Keratinocyte (primary cell): ENCODE results near the gene TNFSF9. TPM values are rescaled to one million over a fixed set of nuclear protein-coding genes. Genes with fewer than 3 reads are reported as not detected.

Experiments
- DNase-seq: peaks from one replicate; pipeline ENCODE4 v3.0.0-alpha.2; 2011; ENCODE audit warnings: low read depth, missing footprints, low spot score
- FAIRE-seq: peaks from 2 replicates; lab custom pipeline; 2011; peaks lifted over from hg19 to GRCh38; lab: Jason Lieb, UNC
- H2AFZ ChIP-seq: 2 replicates; pipeline ENCODE4 v1.6.0; 2012; ENCODE audit warnings: low read length, control low read depth, inconsistent platforms; ENCODE audit not compliant: control insufficient read depth
- H3K27ac ChIP-seq: 2 replicates; pipeline ENCODE4 v1.5.1; 2011; ENCODE audit warnings: low read length; ENCODE audit not compliant: control insufficient read depth, insufficient read depth
- H3K27me3 ChIP-seq: 3 replicates; pipeline ENCODE4 v1.6.0; 2011; ENCODE audit warnings: low read length; ENCODE audit not compliant: control insufficient read depth, insufficient read depth; ENCODE audit errors: extremely low read depth
- H3K36me3 ChIP-seq, 2 experiments: 2 replicates in 1 of 2; 3 replicates in 1 of 2; pipeline ENCODE4 v1.5.1; 2011; ENCODE audit warnings: low read length in 2 of 2, mild to moderate bottlenecking in 1 of 2; ENCODE audit not compliant: control insufficient read depth in 2 of 2, insufficient read depth in 2 of 2; ENCODE audit errors: extremely low read depth in 1 of 2
- H3K4me1 ChIP-seq: 3 replicates; pipeline ENCODE4 v1.5.1; 2011; ENCODE audit warnings: low read length; ENCODE audit not compliant: control insufficient read depth, insufficient read depth; ENCODE audit errors: extremely low read depth
- H3K4me2 ChIP-seq: 3 replicates; pipeline ENCODE4 v1.6.0; 2011; ENCODE audit warnings: low read depth, low read length; ENCODE audit not compliant: control insufficient read depth, insufficient read depth; ENCODE audit errors: extremely low read depth
- H3K4me3 ChIP-seq, 3 experiments: fragments of 200-600 bp in 1 of 3; sonication (generic) in 1 of 3; 2 replicates in 2 of 3; 3 replicates in 1 of 3; pipeline ENCODE4 v1.5.1; 2011 to 2016; ENCODE audit warnings: low read length in 3 of 3, mild to moderate bottlenecking in 3 of 3, control low read depth in 2 of 3, inconsistent platforms in 1 of 3, low read depth in 1 of 3, mixed read lengths in 1 of 3, mixed run types in 1 of 3, moderate library complexity in 1 of 3; ENCODE audit not compliant: control insufficient read depth in 2 of 3, insufficient read depth in 2 of 3; ENCODE audit errors: extremely low read depth in 1 of 3
- H3K79me2 ChIP-seq: 2 replicates; pipeline ENCODE4 v1.6.0; 2012; ENCODE audit warnings: low read length; ENCODE audit not compliant: control insufficient read depth, insufficient read depth
- H3K9ac ChIP-seq: 3 replicates; pipeline ENCODE4 v1.6.0; 2011; ENCODE audit warnings: low read length; ENCODE audit not compliant: control insufficient read depth, insufficient read depth; ENCODE audit errors: extremely low read depth
- H3K9me1 ChIP-seq: 3 replicates; pipeline ENCODE4 v1.6.0; 2011; ENCODE audit warnings: low read length; ENCODE audit not compliant: control insufficient read depth, insufficient read depth; ENCODE audit errors: extremely low read depth
- H3K9me3 ChIP-seq: 2 replicates; pipeline ENCODE4 v1.5.1; 2012; ENCODE audit warnings: low read depth, low read length; ENCODE audit not compliant: control insufficient read depth
- H4K20me1 ChIP-seq: 3 replicates; pipeline ENCODE4 v1.6.0; 2011; ENCODE audit warnings: low read length; ENCODE audit not compliant: control insufficient read depth, insufficient read depth; ENCODE audit errors: extremely low read depth
- CTCF ChIP-seq, 3 experiments: IDR thresholded peaks in 1 of 3; conservative IDR thresholded peaks in 1 of 3; optimal IDR thresholded peaks in 1 of 3; 2 replicates in 2 of 3; 3 replicates in 1 of 3; pipeline versions ENCODE3 to v1.5.1; 2011; ENCODE audit warnings: low read length in 3 of 3, mild to moderate bottlenecking in 3 of 3, moderate library complexity in 2 of 3, control low read depth in 1 of 3, inconsistent platforms in 1 of 3; ENCODE audit not compliant: insufficient read depth in 2 of 3; ENCODE audit errors: extremely low read depth in 1 of 3
- EZH2 ChIP-seq: IDR thresholded peaks from one replicate; pipeline ENCODE4 v1.6.1; 2012; ENCODE audit warnings: inconsistent platforms, mild to moderate bottlenecking, low read length, moderate library complexity
- dilution Hi-C: fragments of 300-500 bp; cut with MboI; formaldehyde crosslinking; loops from one replicate; pipeline ENCODE4 v1.7.0; 2020; ENCODE audit warnings: low sequenced_read_pairs; ENCODE audit not compliant: extremely low pct_ligation_motif_present
- polyA plus RNA-seq, 5 experiments: library from polyadenylated mRNA; depleted of rRNA in 3 of 5; stranded (reverse) in 3 of 5; stranded (forward) in 1 of 5; unstranded in 1 of 5; fragments of >200 nt; gene quantifications; 1 replicate in 1 of 5; 2 replicates in 3 of 5; 3 replicates in 1 of 5; pipeline versions ENCODE4 v1.2.1 to v1.2.3, GENCODE V29; 2011 to 2012; ENCODE audit warnings: missing spikeins in 2 of 5, low read depth in 1 of 5, low replicate concordance in 1 of 5

TNFSF9 gene
- polyA plus RNA-seq, 1 donor (not counting 4 experiments of a cell fraction or from before 2014, with no cell fraction given), result 12.3 TPM

- Histone ChIP-seq H3K9me3 (no peaks in the 10 kb centered on the region), H3K4me2 (no peak overlapping the region), H3K9me1 (no peaks in the 10 kb centered on the region), H4K20me1 (no peaks in the 10 kb centered on the region), H3K36me3 (peaks cover 11 to 14% of the 10 kb centered on the region in 2 experiments), H3K4me3 (no peak overlapping the region), H3K79me2 (peaks cover 8% of the 10 kb centered on the region), H3K9ac (no peak overlapping the region), H3K4me1 (peaks cover 19% of the 10 kb centered on the region), H3K27me3 (no peaks in the 10 kb centered on the region), H2AFZ (no peak overlapping the region), H3K27ac (no peak overlapping the region)
- FAIRE-seq (no peak), DNase-seq (no peak)
- TF ChIP-seq EZH2, result no peak
- TF ChIP-seq CTCF (optimal IDR thresholded peaks at IDR 0.05 in 1 of 3, IDR thresholded peaks at IDR 0.05 in 1 of 3, conservative IDR thresholded peaks at IDR 0.05 in 1 of 3; ENCODE audit: extremely low read depth in 1 of 3, insufficient read depth in 2 of 3, low read length in 3 of 3), result no peak
- dilution Hi-C loops, result no loop called here
These were observed 8.7 kb downstream of the TNFSF9 start for GRCh38 chr19:6539514-6539913.

- Histone ChIP-seq H3K27ac (no peak overlapping the region), H3K4me3 (no peak overlapping the region), H3K9me1 (no peaks in the 10 kb centered on the region), H3K27me3 (no peaks in the 10 kb centered on the region), H3K4me1 (peaks cover 15% of the 10 kb centered on the region), H2AFZ (no peak overlapping the region), H3K9me3 (no peaks in the 10 kb centered on the region), H3K9ac (no peak overlapping the region), H3K4me2 (no peak overlapping the region), H3K36me3 (peaks cover 4 to 5% of the 10 kb centered on the region in 2 experiments), H4K20me1 (no peaks in the 10 kb centered on the region), H3K79me2 (no peaks in the 10 kb centered on the region)
- FAIRE-seq (no peak), DNase-seq (no peak)
- dilution Hi-C loops, result no loop called here
- TF ChIP-seq CTCF (optimal IDR thresholded peaks at IDR 0.05 in 1 of 3, IDR thresholded peaks at IDR 0.05 in 1 of 3, conservative IDR thresholded peaks at IDR 0.05 in 1 of 3; ENCODE audit: extremely low read depth in 1 of 3, insufficient read depth in 2 of 3, low read length in 3 of 3) (no peak), EZH2 (no peak)
These were observed 10.3 kb downstream of the TNFSF9 start for GRCh38 chr19:6540918-6541689.
